Mesenchymal stem cell (in vitro differentiated cells and primary cell): ENCODE measurements around the gene SUSD4.

Experiments
- DNase-seq: peaks from one replicate; pipeline ENCODE4 v3.0.0-alpha.2; 2013
- H2AFZ ChIP-seq: one replicate; pipeline ENCODE4 v1.6.1; 2013; ENCODE audit warnings: low read depth, mild to moderate bottlenecking, control low read depth, inconsistent platforms, low read length, moderate library complexity
- H2AK5ac ChIP-seq: 2 replicates; pipeline ENCODE4 v1.6.1; 2013; ENCODE audit warnings: low read length, moderate library complexity, mild to moderate bottlenecking, inconsistent platforms; ENCODE audit not compliant: severe bottlenecking
- H2BK120ac ChIP-seq: one replicate; pipeline ENCODE4 v1.6.1; 2013; ENCODE audit warnings: low read depth, mild to moderate bottlenecking, inconsistent platforms, low read length, moderate library complexity
- H2BK12ac ChIP-seq, 2 experiments: one replicate each; pipeline ENCODE4 v1.6.1; 2013; ENCODE audit warnings: inconsistent platforms in 2 of 2, low read length in 2 of 2, mild to moderate bottlenecking in 2 of 2, moderate library complexity in 2 of 2, control low read depth in 1 of 2
- H2BK15ac ChIP-seq: one replicate; pipeline ENCODE4 v1.6.1; 2013; ENCODE audit warnings: mild to moderate bottlenecking, low read depth, inconsistent platforms; ENCODE audit not compliant: poor library complexity, severe bottlenecking
- H2BK5ac ChIP-seq: 2 replicates; pipeline ENCODE4 v1.6.1; 2013; ENCODE audit warnings: low read depth, mild to moderate bottlenecking, low read length, control low read depth, inconsistent platforms; ENCODE audit not compliant: poor library complexity, severe bottlenecking
- H3K14ac ChIP-seq, 2 experiments: one replicate each; pipeline ENCODE4 v1.6.1; 2013; ENCODE audit warnings: inconsistent platforms in 2 of 2, low read length in 2 of 2, control low read depth in 1 of 2, mild to moderate bottlenecking in 1 of 2, moderate library complexity in 1 of 2
- H3K18ac ChIP-seq, 2 experiments: one replicate each; pipeline ENCODE4 v1.6.1; 2013; ENCODE audit warnings: inconsistent platforms in 2 of 2, low read length in 2 of 2, control low read depth in 1 of 2, low read depth in 1 of 2, mild to moderate bottlenecking in 1 of 2
- H3K23ac ChIP-seq, 2 experiments: one replicate each; pipeline ENCODE4 v1.6.1; 2013; ENCODE audit warnings: inconsistent platforms in 2 of 2, low read length in 2 of 2, mild to moderate bottlenecking in 2 of 2, moderate library complexity in 2 of 2, control low read depth in 1 of 2
- H3K27ac ChIP-seq: 2 replicates; pipeline ENCODE4 v1.5.1; 2013; ENCODE audit warnings: mild to moderate bottlenecking, moderate library complexity, low read length, control low read depth, inconsistent platforms; ENCODE audit not compliant: poor library complexity, severe bottlenecking
- H3K27me3 ChIP-seq, 2 experiments: 2 replicates each; pipeline versions ENCODE4 v1.6.1 to v1.7.0; 2013; ENCODE audit warnings: low read length in 2 of 2, mild to moderate bottlenecking in 2 of 2, moderate library complexity in 2 of 2, control low read depth in 1 of 2, inconsistent platforms in 1 of 2; ENCODE audit not compliant: control insufficient read depth in 1 of 2, insufficient read depth in 1 of 2
- H3K36me3 ChIP-seq, 2 experiments: 2 replicates each; pipeline versions ENCODE4 v1.6.1 to v1.7.0; 2013; ENCODE audit warnings: low read length in 2 of 2, control low read depth in 1 of 2, inconsistent platforms in 1 of 2, low read depth in 1 of 2, mild to moderate bottlenecking in 1 of 2; ENCODE audit not compliant: insufficient read depth in 2 of 2, control insufficient read depth in 1 of 2
- H3K4ac ChIP-seq, 2 experiments: one replicate each; pipeline ENCODE4 v1.6.1; 2013; ENCODE audit warnings: inconsistent platforms in 2 of 2, low read length in 2 of 2, mild to moderate bottlenecking in 2 of 2, moderate library complexity in 2 of 2, control low read depth in 1 of 2, low read depth in 1 of 2
- H3K4me1 ChIP-seq: 2 replicates; pipeline ENCODE4 v1.6.1; 2013; ENCODE audit warnings: low read depth, low read length, control low read depth; ENCODE audit not compliant: control insufficient read depth, insufficient read depth
- H3K4me2 ChIP-seq: 2 replicates; pipeline ENCODE4 v1.6.1; 2013; ENCODE audit warnings: low read length, mild to moderate bottlenecking, inconsistent platforms; ENCODE audit not compliant: poor library complexity, severe bottlenecking
- H3K4me3 ChIP-seq, 2 experiments: 2 replicates each; pipeline versions ENCODE4 v1.5.1 to v1.7.0; 2013; ENCODE audit warnings: low read length in 2 of 2, mild to moderate bottlenecking in 2 of 2, control low read depth in 1 of 2, low read depth in 1 of 2; ENCODE audit not compliant: insufficient read depth in 1 of 2
- H3K79me1 ChIP-seq: replicated peaks from 2 replicates; pipeline ENCODE4 v1.6.1; 2013; ENCODE audit warnings: mild to moderate bottlenecking, control low read depth, low read length, inconsistent platforms; ENCODE audit not compliant: poor library complexity, severe bottlenecking
- H3K9ac ChIP-seq: 2 replicates; pipeline ENCODE4 v1.7.0; 2013; ENCODE audit warnings: mild to moderate bottlenecking, low read length, moderate library complexity
- H3K9me3 ChIP-seq: 2 replicates; pipeline ENCODE4 v1.7.0; 2013; ENCODE audit warnings: mild to moderate bottlenecking, low read length; ENCODE audit not compliant: control insufficient read depth
- H4K8ac ChIP-seq: one replicate; pipeline ENCODE4 v1.6.1; 2013; ENCODE audit warnings: inconsistent platforms, mild to moderate bottlenecking, low read length, moderate library complexity
- H4K91ac ChIP-seq: one replicate; pipeline ENCODE4 v1.6.1; 2013; ENCODE audit warnings: mild to moderate bottlenecking, low read length, inconsistent platforms
- WGBS: methylation state at CpG from one replicate; pipeline ENCODE4 v1.1.7; 2013; ENCODE audit warnings: mixed read lengths; 5-methylcytosine and 5-hydroxymethylcytosine counted together

The SUSD4 gene

GRCh38 chr1:223225481-223225880, 138.5 kb downstream of the SUSD4 start:
- 73% methylated on average over 6 of the region's 6 CpGs for WGBS
- H3K9me3 ChIP-seq, result no peaks in the 10 kb centered on the region
- no peak overlapping the region for H4K91ac ChIP-seq
- H3K9ac ChIP-seq, result no peak overlapping the region
- H3K4ac ChIP-seq, result no peak overlapping the region
- no peak overlapping the region for H2BK15ac ChIP-seq
- no peak overlapping the region for H2BK12ac ChIP-seq
- H3K18ac ChIP-seq, result no peak overlapping the region
- DNase-seq, result no peak
- no peak overlapping the region for H2BK5ac ChIP-seq
- H2AK5ac ChIP-seq, result no peak overlapping the region
- H2BK120ac ChIP-seq, result no peak overlapping the region
- H3K79me1 ChIP-seq, result no peaks in the 10 kb centered on the region
- H3K23ac ChIP-seq, result no peak overlapping the region
- H3K4me3 ChIP-seq, result no peak overlapping the region
- H3K4me2 ChIP-seq, result no peak overlapping the region
- peaks cover 15 to 60% of the 10 kb centered on the region in 2 experiments for H3K27me3 ChIP-seq
- peaks cover 4% of the 10 kb centered on the region for H3K4me1 ChIP-seq
- H4K8ac ChIP-seq, result no peak overlapping the region
- H3K36me3 ChIP-seq, result no peaks in the 10 kb centered on the region
- no peak overlapping the region for H3K27ac ChIP-seq
- no peak overlapping the region for H2AFZ ChIP-seq
- peak overlapping the region in 1 of 2 experiments; percentile 45 for H3K14ac ChIP-seq

- no peaks in the 10 kb centered on the region for H3K9me3 ChIP-seq
- H3K23ac ChIP-seq, result no peak overlapping the region
- DNase-seq, result no peak
- no peak overlapping the region for H2AFZ ChIP-seq
- H3K79me1 ChIP-seq, result no peaks in the 10 kb centered on the region
- no peak overlapping the region for H3K4me2 ChIP-seq
- peaks cover 15 to 64% of the 10 kb centered on the region in 2 experiments for H3K27me3 ChIP-seq
- no peak overlapping the region for H2BK5ac ChIP-seq
- no peak overlapping the region for H3K27ac ChIP-seq
- no peak overlapping the region for H3K9ac ChIP-seq
- WGBS, result 94% methylated on average over 7 of the region's 7 CpGs
- no peak overlapping the region for H2BK120ac ChIP-seq
- H2BK15ac ChIP-seq, result no peak overlapping the region
- no peak overlapping the region for H2BK12ac ChIP-seq
- H4K8ac ChIP-seq, result no peak overlapping the region
- H4K91ac ChIP-seq, result no peak overlapping the region
- no peak overlapping the region for H3K4me3 ChIP-seq
- H3K18ac ChIP-seq, result no peak overlapping the region
- H3K14ac ChIP-seq, result no peak overlapping the region
- peaks cover 2% of the 10 kb centered on the region for H3K4me1 ChIP-seq
- no peaks in the 10 kb centered on the region for H3K36me3 ChIP-seq
- H3K4ac ChIP-seq, result no peak overlapping the region
- no peak overlapping the region for H2AK5ac ChIP-seq
Observed at GRCh38 chr1:223225061-223225460, 138.9 kb downstream of the SUSD4 start.

GRCh38 chr1:223224465-223224864, 139.5 kb downstream of the SUSD4 start:
- Histone ChIP-seq H3K23ac (no peak overlapping the region), H3K18ac (no peak overlapping the region), H4K91ac (no peak overlapping the region), H3K14ac (no peak overlapping the region), H2BK12ac (no peak overlapping the region), H3K79me1 (no peaks in the 10 kb centered on the region), H3K4ac (no peak overlapping the region), H2AK5ac (no peak overlapping the region), H4K8ac (no peak overlapping the region), H3K4me3 (no peak overlapping the region), H3K9ac (no peak overlapping the region), H2BK120ac (no peak overlapping the region), H2BK5ac (no peak overlapping the region), H3K36me3 (no peaks in the 10 kb centered on the region), H2AFZ (no peak overlapping the region), H3K27me3 (peaks cover 15 to 70% of the 10 kb centered on the region in 2 experiments), H3K9me3 (peaks cover 6% of the 10 kb centered on the region), H2BK15ac (no peak overlapping the region), H3K27ac (no peak overlapping the region), H3K4me1 (no peaks in the 10 kb centered on the region), H3K4me2 (no peak overlapping the region)
- no peak for DNase-seq
- 66% methylated on average over 10 of the region's 13 CpGs for WGBS

GRCh38 chr1:223223091-223223995, 140.6 kb downstream of the SUSD4 start:
- no peak overlapping the region for H2BK12ac ChIP-seq
- no peak overlapping the region for H2BK120ac ChIP-seq
- H2AK5ac ChIP-seq, result no peak overlapping the region
- peaks cover 15 to 74% of the 10 kb centered on the region in 2 experiments for H3K27me3 ChIP-seq
- no peaks in the 10 kb centered on the region for H3K4me1 ChIP-seq
- H3K9ac ChIP-seq, result no peak overlapping the region
- no peaks in the 10 kb centered on the region for H3K79me1 ChIP-seq
- H3K23ac ChIP-seq, result no peak overlapping the region
- DNase-seq, result no peak
- H4K8ac ChIP-seq, result no peak overlapping the region
- H2BK15ac ChIP-seq, result no peak overlapping the region
- no peak overlapping the region for H3K4me2 ChIP-seq
- H2BK5ac ChIP-seq, result no peak overlapping the region
- H3K9me3 ChIP-seq, result peaks cover 16% of the 10 kb centered on the region
- H3K14ac ChIP-seq, result no peak overlapping the region
- H3K18ac ChIP-seq, result no peak overlapping the region
- no peak overlapping the region for H3K27ac ChIP-seq
- WGBS, result 89% methylated on average over 26 of the region's 26 CpGs
- H3K36me3 ChIP-seq, result no peaks in the 10 kb centered on the region
- H3K4me3 ChIP-seq, result no peak overlapping the region
- no peak overlapping the region for H2AFZ ChIP-seq
- H4K91ac ChIP-seq, result no peak overlapping the region
- H3K4ac ChIP-seq, result no peak overlapping the region
